DOHH2 (cell line): ENCODE measurements around the gene ATP2B2.

Source experiments
- H3F3A ChIP-seq: fragments of 200-600 bp; sonication (generic), shearing (Covaris generic); 2 replicates; pipeline ENCODE4 v1.6.0; 2016; ENCODE audit warnings: antibody characterized with exemption, mild to moderate bottlenecking; ENCODE audit not compliant: control insufficient read depth, insufficient read depth
- H3K27ac ChIP-seq: fragments of 200-600 bp; sonication (generic); 2 replicates; pipeline ENCODE4 v1.5.1; 2014; ENCODE audit warnings: low read depth, mild to moderate bottlenecking, low read length, moderate library complexity
- H3K27me3 ChIP-seq: fragments of 200-600 bp; sonication (generic); 2 replicates; pipeline ENCODE4 v1.6.1; 2014; ENCODE audit warnings: mild to moderate bottlenecking, low read length, mixed read lengths; ENCODE audit not compliant: control insufficient read depth
- H3K36me3 ChIP-seq: fragments of 200-600 bp; sonication (generic); 2 replicates; pipeline ENCODE4 v1.6.1; 2014; ENCODE audit warnings: mild to moderate bottlenecking, low read length, moderate library complexity, mixed read lengths; ENCODE audit not compliant: control insufficient read depth
- H3K4me1 ChIP-seq: fragments of 200-600 bp; sonication (generic); 2 replicates; pipeline ENCODE4 v1.6.1; 2014; ENCODE audit warnings: mild to moderate bottlenecking, low read length, mixed read lengths; ENCODE audit not compliant: control insufficient read depth
- H3K4me2 ChIP-seq: fragments of 200-600 bp; sonication (generic); 2 replicates; pipeline ENCODE4 v1.6.0; 2014; ENCODE audit warnings: mild to moderate bottlenecking, low read length, moderate library complexity
- H3K4me3 ChIP-seq: fragments of 200-600 bp; sonication (generic); 2 replicates; pipeline ENCODE4 v1.5.1; 2014; ENCODE audit warnings: mild to moderate bottlenecking, low read length, mixed read lengths
- H3K79me2 ChIP-seq: fragments of 200-600 bp; sonication (generic); 2 replicates; pipeline ENCODE4 v1.6.1; 2014; ENCODE audit warnings: mild to moderate bottlenecking, low read length, mixed read lengths; ENCODE audit not compliant: control insufficient read depth
- H3K9me2 ChIP-seq: fragments of 200-600 bp; sonication (generic); replicated peaks from 2 replicates; pipeline ENCODE4 v1.6.1; 2014; ENCODE audit warnings: mild to moderate bottlenecking, low read length, mixed read lengths; ENCODE audit not compliant: control insufficient read depth
- H3K9me3 ChIP-seq: fragments of 200-600 bp; sonication (generic); 2 replicates; pipeline ENCODE4 v1.6.1; 2014; ENCODE audit warnings: antibody characterized with exemption, low read length, mixed read lengths; ENCODE audit not compliant: control insufficient read depth, insufficient read depth
- H4K20me1 ChIP-seq: fragments of 200-600 bp; sonication (generic); 2 replicates; pipeline ENCODE4 v1.6.0; 2014; ENCODE audit warnings: low read depth, mild to moderate bottlenecking, antibody characterized with exemption, low read length, moderate library complexity; ENCODE audit not compliant: control insufficient read depth, insufficient read depth
- EZH2phosphoT487 ChIP-seq: fragments of 200-600 bp; sonication (generic); IDR thresholded peaks from 2 replicates; pipeline ENCODE4 v1.6.1; 2017; ENCODE audit warnings: borderline replicate concordance, mild to moderate bottlenecking, antibody characterized with exemption, low read length, moderate library complexity, mixed read lengths
- TF ChIP-seq, protein P1 (sequence below): fragments of 200-600 bp; sonication (generic); IDR thresholded peaks from one replicate; pipeline ENCODE4 v1.5.1; 2014; ENCODE audit warnings: antibody characterized with exemption, mild to moderate bottlenecking, low read depth, low read length; ENCODE audit not compliant: poor library complexity, severe bottlenecking

Gene ATP2B2

DNA sequence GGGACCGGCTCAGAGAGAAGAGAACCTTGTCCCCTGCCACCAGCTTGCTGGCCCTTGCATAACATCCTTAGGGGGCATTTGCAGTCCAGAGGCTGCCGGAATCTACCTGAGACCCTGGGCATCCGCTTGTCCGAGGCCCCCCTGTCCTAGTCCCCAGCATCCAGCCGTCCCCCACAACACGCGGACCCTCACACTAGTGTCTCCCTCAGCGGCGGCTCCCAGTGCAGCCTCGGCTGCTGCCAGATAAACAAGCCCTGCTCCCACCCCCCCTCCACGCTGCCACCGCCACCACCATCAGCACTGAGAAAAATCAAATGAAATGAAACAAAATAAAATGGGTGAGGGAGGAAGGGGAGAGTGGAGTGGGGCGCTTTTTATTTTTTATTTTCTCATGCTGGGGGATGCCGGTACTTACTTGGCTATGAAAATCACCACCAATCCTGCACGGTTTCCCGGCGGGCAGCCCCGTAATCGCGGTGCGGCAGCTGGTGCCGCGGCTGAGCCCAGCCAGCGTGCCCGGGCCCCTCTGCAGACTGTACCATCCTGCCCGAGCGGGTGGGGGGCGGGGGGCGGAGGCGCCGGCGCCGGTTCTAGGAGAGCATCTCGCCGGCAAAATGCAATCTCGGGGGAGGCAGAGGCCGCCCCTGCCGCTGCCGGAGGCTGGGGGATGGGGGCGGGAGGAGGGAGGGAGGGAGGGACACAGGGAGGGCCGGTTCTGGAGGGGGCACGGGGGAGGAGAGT lies at the start of gene ATP2B2:
TSS of gene ATP2B2 (minus strand) at position 537 of the 741 bp plus-strand sequence. CDS start 56,043 bp downstream, outside the sequence.
- TF ChIP-seq, protein P1, sequence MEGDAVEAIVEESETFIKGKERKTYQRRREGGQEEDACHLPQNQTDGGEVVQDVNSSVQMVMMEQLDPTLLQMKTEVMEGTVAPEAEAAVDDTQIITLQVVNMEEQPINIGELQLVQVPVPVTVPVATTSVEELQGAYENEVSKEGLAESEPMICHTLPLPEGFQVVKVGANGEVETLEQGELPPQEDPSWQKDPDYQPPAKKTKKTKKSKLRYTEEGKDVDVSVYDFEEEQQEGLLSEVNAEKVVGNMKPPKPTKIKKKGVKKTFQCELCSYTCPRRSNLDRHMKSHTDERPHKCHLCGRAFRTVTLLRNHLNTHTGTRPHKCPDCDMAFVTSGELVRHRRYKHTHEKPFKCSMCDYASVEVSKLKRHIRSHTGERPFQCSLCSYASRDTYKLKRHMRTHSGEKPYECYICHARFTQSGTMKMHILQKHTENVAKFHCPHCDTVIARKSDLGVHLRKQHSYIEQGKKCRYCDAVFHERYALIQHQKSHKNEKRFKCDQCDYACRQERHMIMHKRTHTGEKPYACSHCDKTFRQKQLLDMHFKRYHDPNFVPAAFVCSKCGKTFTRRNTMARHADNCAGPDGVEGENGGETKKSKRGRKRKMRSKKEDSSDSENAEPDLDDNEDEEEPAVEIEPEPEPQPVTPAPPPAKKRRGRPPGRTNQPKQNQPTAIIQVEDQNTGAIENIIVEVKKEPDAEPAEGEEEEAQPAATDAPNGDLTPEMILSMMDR = no peak
- TF ChIP-seq EZH2phosphoT487 = no peak
- no peaks in the 10 kb centered on the region for H4K20me1 ChIP-seq
- H3K9me2 ChIP-seq = no peaks in the 10 kb centered on the region
- H3K79me2 ChIP-seq = no peaks in the 10 kb centered on the region
- H3F3A ChIP-seq = no peaks in the 10 kb centered on the region
- H3K27me3 ChIP-seq = peaks cover 11% of the 10 kb centered on the region; the same call in 1 of the 2 replicates
- no peak within 1 kb of the TSS for H3K4me2 ChIP-seq
- H3K36me3 ChIP-seq = no peaks in the 10 kb centered on the region
- no peak within 1 kb of the TSS for H3K4me3 ChIP-seq
- H3K27ac ChIP-seq = no peak within 1 kb of the TSS
- H3K4me1 ChIP-seq = no peaks in the 10 kb centered on the region
- no peaks in the 10 kb centered on the region for H3K9me3 ChIP-seq

DNA sequence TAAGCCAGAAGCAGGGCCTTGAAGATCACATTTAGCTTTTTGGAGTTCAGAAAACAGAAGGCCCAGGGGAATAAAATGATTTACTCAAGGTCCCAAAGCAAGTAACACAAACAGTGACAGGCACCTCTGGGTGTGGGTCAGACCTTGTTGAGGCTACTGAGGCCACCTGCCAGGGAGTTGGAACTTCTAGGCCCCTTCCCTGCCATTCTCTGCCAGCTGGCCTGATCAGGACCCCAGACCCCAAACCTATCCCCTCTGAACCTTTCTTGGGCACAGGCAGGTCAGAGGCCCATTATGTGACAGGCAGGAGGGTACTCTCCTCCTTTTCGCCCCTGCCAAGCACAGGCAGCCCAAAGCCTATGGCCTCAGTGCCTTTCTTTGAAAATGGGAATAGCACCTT lies 49.4 kb upstream of the ATP2B2 start:
- Histone ChIP-seq H4K20me1 (no peaks in the 10 kb centered on the region), H3F3A (no peaks in the 10 kb centered on the region), H3K27me3 (peaks cover 40% of the 10 kb centered on the region), H3K4me1 (no peaks in the 10 kb centered on the region), H3K27ac (no peak overlapping the region), H3K4me3 (no peak overlapping the region), H3K36me3 (no peaks in the 10 kb centered on the region), H3K4me2 (no peak overlapping the region), H3K9me2 (no peaks in the 10 kb centered on the region), H3K79me2 (no peaks in the 10 kb centered on the region), H3K9me3 (no peaks in the 10 kb centered on the region)
- TF ChIP-seq, protein P1 = no peak
- TF ChIP-seq EZH2phosphoT487 = no peak

DNA sequence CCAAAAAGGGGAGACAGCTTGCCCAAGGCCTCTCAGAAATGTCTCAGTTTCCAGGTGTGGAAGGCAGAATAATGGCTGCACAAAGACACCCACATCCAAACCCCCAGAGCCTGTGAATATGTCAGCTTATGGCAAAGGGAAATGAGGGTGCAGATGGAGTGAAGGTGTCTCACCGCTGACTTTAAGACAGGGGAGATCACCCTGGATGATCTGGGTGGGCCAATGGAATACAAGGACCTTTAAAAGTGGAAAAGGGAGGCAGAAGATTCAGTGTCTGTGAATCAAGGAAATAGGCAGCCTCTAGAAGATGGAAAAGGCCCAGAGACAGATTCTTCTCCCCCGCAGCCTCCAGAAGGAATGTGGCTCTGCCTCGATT lies 48.8 kb upstream of the ATP2B2 start:
- Histone ChIP-seq H3K9me3 (no peaks in the 10 kb centered on the region), H3K27me3 (peaks cover 38% of the 10 kb centered on the region), H4K20me1 (no peaks in the 10 kb centered on the region), H3K4me1 (no peaks in the 10 kb centered on the region), H3K27ac (no peak overlapping the region), H3K79me2 (no peaks in the 10 kb centered on the region), H3K9me2 (no peaks in the 10 kb centered on the region), H3K4me2 (no peak overlapping the region), H3K4me3 (no peak overlapping the region), H3F3A (no peaks in the 10 kb centered on the region), H3K36me3 (no peaks in the 10 kb centered on the region)
- TF ChIP-seq, protein P1 = no peak
- no peak for TF ChIP-seq EZH2phosphoT487
